Muscle layer of colon (tissue), 2 donors: ENCODE data around the gene MMP11.

Experiments used
- H3K27ac ChIP-seq: one replicate; pipeline ENCODE4 v1.7.0; 2013; ENCODE audit warnings: low read depth, mild to moderate bottlenecking, low read length, moderate library complexity
- H3K27me3 ChIP-seq, 2 donors: one replicate each; pipeline ENCODE4 v1.7.0; 2013; ENCODE audit warnings: low read length in 2 of 2, mild to moderate bottlenecking in 2 of 2; ENCODE audit not compliant: insufficient read depth in 2 of 2, control insufficient read depth in 1 of 2
- H3K36me3 ChIP-seq: one replicate; pipeline ENCODE4 v1.7.0; 2013; ENCODE audit warnings: mild to moderate bottlenecking, low read length; ENCODE audit not compliant: insufficient read depth
- H3K4me1 ChIP-seq: one replicate; pipeline ENCODE4 v1.7.0; 2013; ENCODE audit warnings: mild to moderate bottlenecking, low read length; ENCODE audit not compliant: insufficient read depth
- H3K4me3 ChIP-seq, 2 donors: one replicate each; pipeline ENCODE4 v1.7.0; 2013; ENCODE audit warnings: low read length in 2 of 2, low read depth in 1 of 2, mild to moderate bottlenecking in 1 of 2, moderate library complexity in 1 of 2
- H3K9ac ChIP-seq: one replicate; pipeline ENCODE4 v1.7.0; 2013; ENCODE audit warnings: low read length
- H3K9me3 ChIP-seq: one replicate; pipeline ENCODE4 v1.7.0; 2013; ENCODE audit warnings: mild to moderate bottlenecking, low read length
- donor health status: abdominal sarcoma.
- donor health status: Adenocarcinoma of cecum.

MMP11 gene

GRCh38 chr22:23751441-23751996 lies 21.1 kb upstream of the MMP11 start:
- H3K9ac ChIP-seq = peak overlapping the region; percentile 71
- peak overlapping the region; percentile 95 for H3K27ac ChIP-seq
- peak overlapping the region; percentile 82 to 94 for H3K4me3 ChIP-seq
- no peaks in the 10 kb centered on the region for H3K36me3 ChIP-seq
- no peaks in the 10 kb centered on the region for H3K9me3 ChIP-seq
- H3K27me3 ChIP-seq = no peaks in the 10 kb centered on the region
- peaks cover 10% of the 10 kb centered on the region for H3K4me1 ChIP-seq

DNA sequence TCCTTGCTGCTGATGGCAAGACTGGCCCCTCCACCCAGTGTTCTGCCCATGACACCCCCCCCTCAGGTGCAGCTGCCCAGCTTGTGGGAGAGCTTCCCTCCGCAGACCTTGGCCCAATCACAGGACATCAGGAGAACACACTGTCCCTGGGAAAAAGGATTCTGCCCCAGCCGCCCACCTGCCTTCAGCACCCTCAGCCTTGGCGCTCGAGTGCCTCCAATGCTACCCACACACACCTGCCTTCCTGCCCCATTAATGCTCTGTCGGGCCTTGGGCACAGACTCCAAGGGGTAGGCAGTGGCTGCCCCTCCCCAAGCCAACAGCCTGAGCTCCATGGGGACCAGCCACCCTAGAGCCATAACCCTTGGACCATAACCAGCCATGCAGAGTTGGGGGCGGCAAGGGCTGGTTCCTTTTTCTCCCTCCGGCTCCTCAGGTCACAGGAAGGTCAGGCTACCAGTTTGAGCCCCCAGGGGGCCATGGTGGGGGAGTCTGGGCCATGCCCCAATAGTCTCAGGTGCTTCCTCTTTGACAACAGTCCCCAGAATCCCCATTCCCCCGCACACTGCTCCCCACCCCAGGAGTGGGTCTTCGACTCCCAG lies 20.5 kb upstream of the MMP11 start:
- Histone ChIP-seq H3K9ac (no peak overlapping the region), H3K4me3 (no peak overlapping the region), H3K27me3 (no peaks in the 10 kb centered on the region), H3K9me3 (no peaks in the 10 kb centered on the region), H3K27ac (no peak overlapping the region), H3K36me3 (no peaks in the 10 kb centered on the region), H3K4me1 (peaks cover 10% of the 10 kb centered on the region)

DNA sequence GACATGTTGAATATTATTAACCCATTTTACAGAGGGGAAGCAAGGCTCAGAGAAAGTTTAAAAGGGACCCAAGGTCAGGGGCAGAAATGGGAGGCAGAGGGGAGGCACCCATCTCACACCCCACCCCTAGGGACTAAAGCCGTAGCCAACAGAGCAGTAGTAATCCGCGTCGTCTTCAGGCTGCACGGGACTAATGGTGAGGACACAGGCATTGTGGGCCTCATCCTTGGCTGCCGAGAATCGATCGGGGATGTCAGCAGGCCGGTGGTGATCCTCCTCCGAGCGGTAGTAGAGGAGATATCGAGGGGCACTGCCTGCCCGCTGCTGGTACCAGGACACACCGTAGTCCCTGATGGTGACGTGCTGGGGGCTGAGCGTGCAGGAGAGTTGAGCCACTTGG lies 19.9 kb upstream of the MMP11 start:
- Histone ChIP-seq H3K27me3 (no peaks in the 10 kb centered on the region), H3K4me3 (no peak overlapping the region), H3K27ac (no peak overlapping the region), H3K4me1 (peaks cover 10% of the 10 kb centered on the region), H3K9ac (no peak overlapping the region), H3K9me3 (no peaks in the 10 kb centered on the region), H3K36me3 (no peaks in the 10 kb centered on the region)

- no peaks in the 10 kb centered on the region for H3K36me3 ChIP-seq
- H3K9me3 ChIP-seq = no peaks in the 10 kb centered on the region
- H3K4me1 ChIP-seq = peaks cover 10% of the 10 kb centered on the region
- no peak overlapping the region for H3K4me3 ChIP-seq
- H3K27ac ChIP-seq = no peak overlapping the region
- no peak overlapping the region for H3K9ac ChIP-seq
- no peaks in the 10 kb centered on the region for H3K27me3 ChIP-seq
These were observed 19.3 kb upstream of the MMP11 start for GRCh38 chr22:23753385-23753784.

DNA sequence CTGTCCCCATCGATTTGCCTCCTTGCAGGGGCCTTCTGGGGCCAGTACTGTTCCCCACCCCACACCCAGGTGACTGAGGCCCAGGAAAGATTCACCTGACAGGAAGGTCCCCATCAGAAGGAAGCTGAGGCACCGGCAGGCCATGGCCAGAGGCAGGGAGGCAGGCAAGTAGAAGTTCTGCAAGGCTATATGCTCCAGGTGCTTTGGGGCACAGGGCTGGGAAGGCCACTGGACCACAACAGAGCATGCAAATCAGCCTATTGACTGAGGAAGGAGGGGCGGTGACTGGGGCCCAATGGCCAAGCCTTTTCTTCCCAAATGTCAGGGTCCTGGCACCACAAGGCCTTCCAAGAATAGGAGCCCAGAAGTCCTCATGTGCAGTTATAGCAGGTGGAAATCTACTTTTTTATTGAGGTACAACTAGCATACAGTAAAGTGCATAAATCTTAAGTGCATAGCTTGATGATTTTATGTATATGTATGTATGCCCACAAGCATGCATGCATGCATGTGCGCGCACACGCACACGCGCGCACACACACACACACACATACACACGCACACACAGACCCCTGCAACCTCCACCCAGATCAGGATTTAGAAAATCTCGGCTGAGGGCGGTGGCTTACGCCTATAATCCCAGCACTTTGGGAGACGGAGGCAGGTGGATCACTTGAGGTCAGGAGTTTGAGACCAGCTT lies 18.3 kb upstream of the MMP11 start, which contains the start of gene VPREB3:
Gene VPREB3 (minus strand): TSS at position 206 of the 700 bp plus-strand sequence. CDS start 62 bp downstream, at position 144.
- Histone ChIP-seq H3K9ac (no peak within 1 kb of the TSS), H3K9me3 (no peaks in the 10 kb centered on the region), H3K36me3 (no peaks in the 10 kb centered on the region), H3K4me3 (no peak within 1 kb of the TSS), H3K4me1 (peaks cover 10% of the 10 kb centered on the region), H3K27ac (no peak within 1 kb of the TSS), H3K27me3 (no peaks in the 10 kb centered on the region)

GRCh38 chr22:23754980-23755636 lies 17.5 kb upstream of the MMP11 start:
- H3K9me3 ChIP-seq = no peaks in the 10 kb centered on the region
- no peaks in the 10 kb centered on the region for H3K27me3 ChIP-seq
- H3K27ac ChIP-seq = no peak overlapping the region
- H3K9ac ChIP-seq = no peak overlapping the region
- H3K4me3 ChIP-seq = no peak overlapping the region
- peaks cover 5% of the 10 kb centered on the region for H3K4me1 ChIP-seq
- H3K36me3 ChIP-seq = no peaks in the 10 kb centered on the region

DNA sequence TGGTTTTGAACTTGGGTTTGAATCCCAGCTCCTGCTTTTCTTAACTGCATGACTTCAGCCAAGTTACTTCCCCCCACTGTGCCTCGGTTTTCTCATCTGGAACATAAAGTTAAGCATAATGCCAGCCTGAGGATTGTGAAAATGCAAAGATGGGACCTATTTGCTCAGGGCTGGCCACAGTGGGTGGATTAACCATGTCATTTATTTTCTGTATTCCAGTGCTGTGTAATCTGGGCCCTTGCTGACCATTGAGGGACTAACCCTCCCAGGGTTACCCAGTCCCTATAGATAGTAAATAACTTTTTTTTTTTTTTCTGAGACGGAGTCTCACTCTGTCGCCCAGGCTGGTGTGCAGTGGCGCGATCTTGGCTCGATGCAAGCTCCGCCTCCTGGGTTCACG lies 16.9 kb upstream of the MMP11 start:
- no peak overlapping the region for H3K27ac ChIP-seq
- H3K4me1 ChIP-seq = no peaks in the 10 kb centered on the region
- H3K27me3 ChIP-seq = no peaks in the 10 kb centered on the region
- no peak overlapping the region for H3K4me3 ChIP-seq
- no peak overlapping the region for H3K9ac ChIP-seq
- no peaks in the 10 kb centered on the region for H3K36me3 ChIP-seq
- H3K9me3 ChIP-seq = no peaks in the 10 kb centered on the region

DNA sequence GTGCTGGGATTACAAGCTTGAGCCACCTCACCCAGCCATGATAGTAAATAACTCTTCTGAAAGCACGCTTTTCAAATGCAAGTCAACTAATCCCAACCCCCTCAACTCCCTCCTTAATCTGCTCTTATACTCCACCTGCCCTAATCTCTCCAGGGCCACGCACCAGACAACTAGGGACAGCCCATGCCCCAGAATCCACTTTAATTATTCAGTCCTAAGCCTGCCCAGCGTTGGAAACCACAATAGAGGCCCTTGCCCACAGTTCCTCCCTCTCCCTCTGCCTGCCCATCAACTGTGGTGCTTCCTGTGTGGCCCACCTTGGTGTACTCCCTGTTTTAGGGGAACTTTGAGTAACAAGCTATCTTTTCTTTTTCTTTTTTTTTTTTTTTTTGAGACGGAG lies 15.8 kb upstream of the MMP11 start:
- Histone ChIP-seq H3K9ac (no peak overlapping the region), H3K9me3 (no peaks in the 10 kb centered on the region), H3K27ac (no peak overlapping the region), H3K4me3 (no peak overlapping the region), H3K4me1 (no peaks in the 10 kb centered on the region), H3K36me3 (no peaks in the 10 kb centered on the region), H3K27me3 (no peaks in the 10 kb centered on the region)

GRCh38 chr22:23759566-23759965 lies 13.1 kb upstream of the MMP11 start:
- Histone ChIP-seq H3K27me3 (no peaks in the 10 kb centered on the region), H3K4me1 (peaks cover 11% of the 10 kb centered on the region), H3K36me3 (no peaks in the 10 kb centered on the region), H3K9ac (no peak overlapping the region), H3K27ac (no peak overlapping the region), H3K9me3 (no peaks in the 10 kb centered on the region), H3K4me3 (no peak overlapping the region)

- Histone ChIP-seq H3K27me3 (no peaks in the 10 kb centered on the region), H3K36me3 (no peaks in the 10 kb centered on the region), H3K4me3 (no peak overlapping the region), H3K27ac (no peak overlapping the region), H3K4me1 (peaks cover 11% of the 10 kb centered on the region), H3K9me3 (no peaks in the 10 kb centered on the region), H3K9ac (no peak overlapping the region)
These were observed 12.6 kb upstream of the MMP11 start for GRCh38 chr22:23760056-23760455.

GRCh38 chr22:23762842-23763578 lies 9.6 kb upstream of the MMP11 start, which contains the start of gene C22orf15:
C22orf15 (plus strand) TSS chr22:23762990; CDS start chr22:23763307, 317 bp downstream.
- peak within 1 kb of the TSS in 1 of 2 donors; percentile 22 for H3K4me3 ChIP-seq
- H3K9me3 ChIP-seq = no peaks in the 10 kb centered on the region
- H3K27ac ChIP-seq = no peak within 1 kb of the TSS
- no peaks in the 10 kb centered on the region for H3K27me3 ChIP-seq
- no peaks in the 10 kb centered on the region for H3K36me3 ChIP-seq
- H3K4me1 ChIP-seq = peaks cover 16% of the 10 kb centered on the region
- H3K9ac ChIP-seq = no peak within 1 kb of the TSS
